K562 (cell line): ENCODE results near the gene C6orf62. TPM values are rescaled to one million over a fixed set of nuclear protein-coding genes. Genes with fewer than 3 reads are reported as not detected.
"Not testable (repeated sequence)": the region's sequence is repeated elsewhere in the genome, so short reads cannot be mapped to it uniquely, and the experiment has no call there.

ENCODE experiments used
- ATF7 ChIP-seq: fragments of 450-650 bp; IDR thresholded peaks from 2 replicates; pipeline ENCODE4 v1.7.1; 2014; ENCODE audit warnings: mild to moderate bottlenecking, moderate library complexity
- CHD2 ChIP-seq: IDR thresholded peaks from 2 replicates; pipeline ENCODE4 v1.6.1; 2011; ENCODE audit warnings: low read depth, low read length
- CREB1 ChIP-seq, 2 experiments: sonication (generic) in 1 of 2; formaldehyde crosslinking in 1 of 2; IDR thresholded peaks; 2 replicates each; pipeline versions ENCODE4 v1.6.1 to v1.8.0; 2012 to 2022; ENCODE audit warnings: inconsistent platforms in 1 of 2, mild to moderate bottlenecking in 1 of 2, missing genetic modification reagents in 1 of 2, moderate library complexity in 1 of 2
- HLTF ChIP-seq: fragments of 450-650 bp; IDR thresholded peaks from 2 replicates; pipeline ENCODE4 v1.6.1; 2016
- KDM1A ChIP-seq, 2 experiments: fragments of 450-650 bp; IDR thresholded peaks; 2 replicates each; pipeline ENCODE4 v1.6.1; 2016; ENCODE audit warnings: mild to moderate bottlenecking in 2 of 2
- SMARCA5 ChIP-seq: fragments of 450-650 bp; IDR thresholded peaks from 2 replicates; pipeline ENCODE4 v1.6.1; 2016
- ZFP91 ChIP-seq: sonication (generic); formaldehyde crosslinking; IDR thresholded peaks from 2 replicates; pipeline ENCODE4 v1.8.0; 2022; ENCODE audit warnings: mild to moderate bottlenecking, missing genetic modification reagents
- ZNF316 ChIP-seq: fragments of 450-650 bp; IDR thresholded peaks from 2 replicates; pipeline ENCODE4 v1.6.1; 2016
- ZNF583 ChIP-seq: fragments of 250-450 bp; sonication (Bioruptor Pico); IDR thresholded peaks from 2 replicates; pipeline ENCODE4 v1.4.0; 2020
- polyA plus RNA-seq, 8 experiments: library from polyadenylated mRNA; depleted of rRNA in 4 of 8; stranded (reverse) in 5 of 8; unstranded in 3 of 8; fragments of >200 nt; fragmentation: Nextera tagmentation in 2 of 8; fragmentation: Illumina TruSeq in 1 of 8; extraction: Ambion mirVana in 2 of 8; extraction: Trizol in 1 of 8; gene quantifications; 2 replicates each; pipeline versions ENCODE4 v1.2.1 to v1.2.3, GENCODE V29; 2011 to 2014; ENCODE audit warnings: inconsistent platforms in 1 of 8, missing spikeins in 1 of 8
- total RNA-seq, 7 experiments: library from RNA; depleted of rRNA in 6 of 7; stranded (reverse); fragments of >200 nt in 6 of 7; fragmentation: Illumina TruSeq in 2 of 7; extraction: Trizol in 2 of 7; gene quantifications; 2 replicates each; pipeline versions ENCODE4 v1.2.1 to v1.2.3, GENCODE V29; 2011 to 2021; ENCODE audit warnings: low replicate concordance in 1 of 7
- TF ChIP-seq, protein P1 (sequence below): fragments of 200-800 bp; sonication (Bioruptor generic); IDR thresholded peaks from 2 replicates; pipeline ENCODE4 v1.6.1; 2016; ENCODE audit warnings: missing genetic modification characterization, missing compliant biosample characterization
- TF ChIP-seq, protein P2 (sequence below): sonication (generic); formaldehyde crosslinking; IDR thresholded peaks from 2 replicates; pipeline ENCODE4 v1.8.0; 2022; ENCODE audit warnings: missing genetic modification reagents, mild to moderate bottlenecking, moderate library complexity, borderline replicate concordance
- TF ChIP-seq, protein P3 (sequence below), 2 experiments: fragments of 450-650 bp; IDR thresholded peaks; 2 replicates each; pipeline ENCODE4 v1.6.1; 2018; ENCODE audit warnings: mild to moderate bottlenecking in 2 of 2, low read depth in 1 of 2; ENCODE audit not compliant: partially characterized antibody in 2 of 2
- TF ChIP-seq, protein P4 (sequence below): fragments of 450-650 bp; IDR thresholded peaks from 2 replicates; pipeline ENCODE4 v1.6.1; 2016

Gene C6orf62
- total and polyA plus RNA-seq, 9 of the 15 experiments (the other 6 are each of a cell fraction or from before 2014, with no cell fraction given) = 48.5 to 579 (median 111) TPM

DNA sequence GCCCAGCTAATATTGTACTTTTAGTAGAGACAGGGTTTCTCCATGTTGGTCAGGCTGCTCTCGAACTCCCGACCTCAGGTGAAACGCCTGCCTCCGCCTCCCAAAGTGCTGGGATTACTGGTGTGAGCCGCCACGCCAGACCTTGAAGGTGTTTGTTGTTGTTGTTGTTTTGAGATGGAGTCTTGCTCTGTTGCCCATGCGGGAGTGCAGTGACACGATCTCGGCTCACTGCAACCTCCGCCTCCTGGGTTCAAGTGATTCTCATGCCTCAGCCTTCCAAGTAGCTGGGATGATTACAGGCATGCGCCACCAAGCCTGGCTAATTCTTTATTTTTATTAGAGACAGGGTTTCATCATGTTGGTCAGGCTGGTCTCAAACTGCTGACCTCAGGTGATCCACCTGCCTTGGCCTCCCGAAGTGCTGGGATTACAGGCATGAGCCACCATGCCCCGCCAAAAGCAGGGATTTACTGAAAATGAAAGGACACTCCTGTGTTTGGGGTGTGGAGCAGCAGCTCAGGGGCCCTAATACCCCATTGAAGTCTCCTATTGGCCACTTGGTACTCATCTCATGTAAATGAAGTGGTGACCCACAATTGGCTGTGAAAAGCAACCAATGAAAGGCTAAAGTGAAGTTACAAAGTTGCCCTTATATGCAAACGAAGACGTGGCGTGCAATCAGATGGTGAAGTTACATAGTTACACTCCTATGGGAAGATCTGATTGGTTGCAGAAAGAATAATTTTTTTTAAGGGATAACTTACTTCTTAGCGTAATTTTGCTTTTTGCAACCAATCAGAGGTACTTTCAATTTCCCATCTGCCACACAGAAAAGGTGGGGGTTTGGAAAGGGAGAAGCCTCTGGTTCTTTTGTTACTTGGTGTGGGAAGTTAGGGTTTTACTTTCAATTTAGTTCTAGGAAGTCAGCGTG lies 50.6 kb downstream of the C6orf62 start (continued):
- peak in 1 of 2 experiments; percentile 63; a peak in 2 of 4 replicates for TF ChIP-seq KDM1A (IDR thresholded peaks at IDR 0.05)
- TF ChIP-seq HLTF = peak; percentile 73; the same call in 1 of the 2 replicates
- TF ChIP-seq SMARCA5 = peak; percentile 81
- TF ChIP-seq, protein P1, sequence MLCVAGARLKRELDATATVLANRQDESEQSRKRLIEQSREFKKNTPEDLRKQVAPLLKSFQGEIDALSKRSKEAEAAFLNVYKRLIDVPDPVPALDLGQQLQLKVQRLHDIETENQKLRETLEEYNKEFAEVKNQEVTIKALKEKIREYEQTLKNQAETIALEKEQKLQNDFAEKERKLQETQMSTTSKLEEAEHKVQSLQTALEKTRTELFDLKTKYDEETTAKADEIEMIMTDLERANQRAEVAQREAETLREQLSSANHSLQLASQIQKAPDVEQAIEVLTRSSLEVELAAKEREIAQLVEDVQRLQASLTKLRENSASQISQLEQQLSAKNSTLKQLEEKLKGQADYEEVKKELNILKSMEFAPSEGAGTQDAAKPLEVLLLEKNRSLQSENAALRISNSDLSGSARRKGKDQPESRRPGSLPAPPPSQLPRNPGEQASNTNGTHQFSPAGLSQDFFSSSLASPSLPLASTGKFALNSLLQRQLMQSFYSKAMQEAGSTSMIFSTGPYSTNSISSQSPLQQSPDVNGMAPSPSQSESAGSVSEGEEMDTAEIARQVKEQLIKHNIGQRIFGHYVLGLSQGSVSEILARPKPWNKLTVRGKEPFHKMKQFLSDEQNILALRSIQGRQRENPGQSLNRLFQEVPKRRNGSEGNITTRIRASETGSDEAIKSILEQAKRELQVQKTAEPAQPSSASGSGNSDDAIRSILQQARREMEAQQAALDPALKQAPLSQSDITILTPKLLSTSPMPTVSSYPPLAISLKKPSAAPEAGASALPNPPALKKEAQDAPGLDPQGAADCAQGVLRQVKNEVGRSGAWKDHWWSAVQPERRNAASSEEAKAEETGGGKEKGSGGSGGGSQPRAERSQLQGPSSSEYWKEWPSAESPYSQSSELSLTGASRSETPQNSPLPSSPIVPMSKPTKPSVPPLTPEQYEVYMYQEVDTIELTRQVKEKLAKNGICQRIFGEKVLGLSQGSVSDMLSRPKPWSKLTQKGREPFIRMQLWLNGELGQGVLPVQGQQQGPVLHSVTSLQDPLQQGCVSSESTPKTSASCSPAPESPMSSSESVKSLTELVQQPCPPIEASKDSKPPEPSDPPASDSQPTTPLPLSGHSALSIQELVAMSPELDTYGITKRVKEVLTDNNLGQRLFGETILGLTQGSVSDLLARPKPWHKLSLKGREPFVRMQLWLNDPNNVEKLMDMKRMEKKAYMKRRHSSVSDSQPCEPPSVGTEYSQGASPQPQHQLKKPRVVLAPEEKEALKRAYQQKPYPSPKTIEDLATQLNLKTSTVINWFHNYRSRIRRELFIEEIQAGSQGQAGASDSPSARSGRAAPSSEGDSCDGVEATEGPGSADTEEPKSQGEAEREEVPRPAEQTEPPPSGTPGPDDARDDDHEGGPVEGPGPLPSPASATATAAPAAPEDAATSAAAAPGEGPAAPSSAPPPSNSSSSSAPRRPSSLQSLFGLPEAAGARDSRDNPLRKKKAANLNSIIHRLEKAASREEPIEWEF (CRISPR knock-in tag) = peak; percentile 93
- peak; percentile 74 for TF ChIP-seq ZFP91 (CRISPR knock-in tag)
- TF ChIP-seq ZNF316 = peak; percentile 73
- peak; percentile 58 for TF ChIP-seq CHD2
- TF ChIP-seq, protein P2, sequence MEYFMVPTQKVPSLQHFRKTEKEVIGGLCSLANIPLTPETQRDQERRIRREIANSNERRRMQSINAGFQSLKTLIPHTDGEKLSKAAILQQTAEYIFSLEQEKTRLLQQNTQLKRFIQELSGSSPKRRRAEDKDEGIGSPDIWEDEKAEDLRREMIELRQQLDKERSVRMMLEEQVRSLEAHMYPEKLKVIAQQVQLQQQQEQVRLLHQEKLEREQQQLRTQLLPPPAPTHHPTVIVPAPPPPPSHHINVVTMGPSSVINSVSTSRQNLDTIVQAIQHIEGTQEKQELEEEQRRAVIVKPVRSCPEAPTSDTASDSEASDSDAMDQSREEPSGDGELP = peak; percentile 53
- TF ChIP-seq ATF7 = peak; percentile 72
- TF ChIP-seq CREB1 (IDR thresholded peaks at IDR 0.05) = peak; percentile 26; the same call in 1 of the 2 replicates
- TF ChIP-seq CREB1 (CRISPR knock-in tag; IDR thresholded peaks at IDR 0.05) = not testable (repeated sequence)
- TF ChIP-seq, protein P3, sequence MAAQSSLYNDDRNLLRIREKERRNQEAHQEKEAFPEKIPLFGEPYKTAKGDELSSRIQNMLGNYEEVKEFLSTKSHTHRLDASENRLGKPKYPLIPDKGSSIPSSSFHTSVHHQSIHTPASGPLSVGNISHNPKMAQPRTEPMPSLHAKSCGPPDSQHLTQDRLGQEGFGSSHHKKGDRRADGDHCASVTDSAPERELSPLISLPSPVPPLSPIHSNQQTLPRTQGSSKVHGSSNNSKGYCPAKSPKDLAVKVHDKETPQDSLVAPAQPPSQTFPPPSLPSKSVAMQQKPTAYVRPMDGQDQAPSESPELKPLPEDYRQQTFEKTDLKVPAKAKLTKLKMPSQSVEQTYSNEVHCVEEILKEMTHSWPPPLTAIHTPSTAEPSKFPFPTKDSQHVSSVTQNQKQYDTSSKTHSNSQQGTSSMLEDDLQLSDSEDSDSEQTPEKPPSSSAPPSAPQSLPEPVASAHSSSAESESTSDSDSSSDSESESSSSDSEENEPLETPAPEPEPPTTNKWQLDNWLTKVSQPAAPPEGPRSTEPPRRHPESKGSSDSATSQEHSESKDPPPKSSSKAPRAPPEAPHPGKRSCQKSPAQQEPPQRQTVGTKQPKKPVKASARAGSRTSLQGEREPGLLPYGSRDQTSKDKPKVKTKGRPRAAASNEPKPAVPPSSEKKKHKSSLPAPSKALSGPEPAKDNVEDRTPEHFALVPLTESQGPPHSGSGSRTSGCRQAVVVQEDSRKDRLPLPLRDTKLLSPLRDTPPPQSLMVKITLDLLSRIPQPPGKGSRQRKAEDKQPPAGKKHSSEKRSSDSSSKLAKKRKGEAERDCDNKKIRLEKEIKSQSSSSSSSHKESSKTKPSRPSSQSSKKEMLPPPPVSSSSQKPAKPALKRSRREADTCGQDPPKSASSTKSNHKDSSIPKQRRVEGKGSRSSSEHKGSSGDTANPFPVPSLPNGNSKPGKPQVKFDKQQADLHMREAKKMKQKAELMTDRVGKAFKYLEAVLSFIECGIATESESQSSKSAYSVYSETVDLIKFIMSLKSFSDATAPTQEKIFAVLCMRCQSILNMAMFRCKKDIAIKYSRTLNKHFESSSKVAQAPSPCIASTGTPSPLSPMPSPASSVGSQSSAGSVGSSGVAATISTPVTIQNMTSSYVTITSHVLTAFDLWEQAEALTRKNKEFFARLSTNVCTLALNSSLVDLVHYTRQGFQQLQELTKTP (IDR thresholded peaks at IDR 0.05; ENCODE audit: low read depth in 1 of 2, partially characterized antibody in 2 of 2) = peak; percentile 37 to 58
- TF ChIP-seq, protein P4, sequence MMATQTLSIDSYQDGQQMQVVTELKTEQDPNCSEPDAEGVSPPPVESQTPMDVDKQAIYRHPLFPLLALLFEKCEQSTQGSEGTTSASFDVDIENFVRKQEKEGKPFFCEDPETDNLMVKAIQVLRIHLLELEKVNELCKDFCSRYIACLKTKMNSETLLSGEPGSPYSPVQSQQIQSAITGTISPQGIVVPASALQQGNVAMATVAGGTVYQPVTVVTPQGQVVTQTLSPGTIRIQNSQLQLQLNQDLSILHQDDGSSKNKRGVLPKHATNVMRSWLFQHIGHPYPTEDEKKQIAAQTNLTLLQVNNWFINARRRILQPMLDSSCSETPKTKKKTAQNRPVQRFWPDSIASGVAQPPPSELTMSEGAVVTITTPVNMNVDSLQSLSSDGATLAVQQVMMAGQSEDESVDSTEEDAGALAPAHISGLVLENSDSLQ = peak; percentile 67
- TF ChIP-seq ZNF583 (CRISPR knock-in tag) = 0 out of 2 replicates have a peak, but pooled peaks have one; percentile 61
